Stimulated activated memory B cell treated with anti-CD40 and anti-IgM and Interleukin-4, amounts not matched to agents 10 μg/mL and 1 μg/mL and 100 μg/mL, for 72 hours (primary cell): ENCODE results near the gene HP.
"Not testable (repeated sequence)": the region's sequence is repeated elsewhere in the genome, so short reads cannot be mapped to it uniquely, and the experiment has no call there.

Source experiments
- ATAC-seq: fragments of 150-1000 bp; cut with Tn5 transposase; 2 replicates; pipeline ENCODE4 v1.10.0; 2021
- H3K27ac Mint-ChIP-seq: one replicate; pipeline ENCODE4 v1.8.0; 2022; ENCODE audit warnings: mild to moderate bottlenecking, mixed read lengths
- H3K27me3 Mint-ChIP-seq: one replicate; pipeline ENCODE4 v1.8.0; 2022; ENCODE audit warnings: mixed read lengths
- H3K36me3 Mint-ChIP-seq: one replicate; pipeline ENCODE4 v1.8.0; 2022; ENCODE audit warnings: mixed read lengths
- H3K4me1 Mint-ChIP-seq: one replicate; pipeline ENCODE4 v1.8.0; 2022; ENCODE audit warnings: mixed read lengths
- H3K4me3 Mint-ChIP-seq: one replicate; pipeline ENCODE4 v1.8.0; 2022; ENCODE audit warnings: mild to moderate bottlenecking, moderate library complexity, mixed read lengths
- H3K9me3 Mint-ChIP-seq: one replicate; pipeline ENCODE4 v1.8.0; 2022; ENCODE audit warnings: mixed read lengths

The HP gene, protein sequence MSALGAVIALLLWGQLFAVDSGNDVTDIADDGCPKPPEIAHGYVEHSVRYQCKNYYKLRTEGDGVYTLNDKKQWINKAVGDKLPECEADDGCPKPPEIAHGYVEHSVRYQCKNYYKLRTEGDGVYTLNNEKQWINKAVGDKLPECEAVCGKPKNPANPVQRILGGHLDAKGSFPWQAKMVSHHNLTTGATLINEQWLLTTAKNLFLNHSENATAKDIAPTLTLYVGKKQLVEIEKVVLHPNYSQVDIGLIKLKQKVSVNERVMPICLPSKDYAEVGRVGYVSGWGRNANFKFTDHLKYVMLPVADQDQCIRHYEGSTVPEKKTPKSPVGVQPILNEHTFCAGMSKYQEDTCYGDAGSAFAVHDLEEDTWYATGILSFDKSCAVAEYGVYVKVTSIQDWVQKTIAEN

DNA sequence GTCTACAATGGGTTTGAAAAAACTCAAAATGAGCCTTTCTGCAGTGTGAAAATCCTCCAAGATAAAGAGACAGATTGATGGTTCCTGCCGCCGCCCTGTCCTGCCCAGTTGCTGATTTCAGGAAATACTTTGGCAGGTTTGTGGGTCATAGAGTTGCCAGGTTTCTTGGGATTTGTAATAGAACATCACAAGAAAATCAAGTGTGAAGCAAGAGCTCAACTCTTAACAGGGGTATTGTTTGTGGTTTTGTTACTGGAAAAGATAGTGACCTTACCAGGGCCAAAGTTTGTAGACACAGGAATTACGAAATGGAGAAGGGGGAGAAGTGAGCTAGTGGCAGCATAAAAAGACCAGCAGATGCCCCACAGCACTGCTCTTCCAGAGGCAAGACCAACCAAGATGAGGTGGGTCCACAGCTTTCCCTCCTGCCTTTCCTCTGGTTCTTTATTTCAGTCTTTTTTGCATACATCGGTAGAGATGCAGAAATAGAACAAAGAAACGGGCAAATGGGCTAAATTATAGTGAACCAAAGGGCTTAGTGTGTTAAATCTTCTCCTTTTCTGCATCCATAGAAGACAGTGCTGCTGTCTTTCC is at the start of gene HP:
Gene HP, plus strand, starts transcription at position 252 of the 594 bp plus-strand sequence. Its CDS starts 148 bp downstream, at position 400.
- H3K36me3 Mint-ChIP-seq = peaks cover 20% of the 10 kb centered on the region
- not testable (repeated sequence) for H3K4me3 Mint-ChIP-seq, H3K9me3 Mint-ChIP-seq, H3K4me1 Mint-ChIP-seq, H3K27ac Mint-ChIP-seq, H3K27me3 Mint-ChIP-seq, ATAC-seq

DNA sequence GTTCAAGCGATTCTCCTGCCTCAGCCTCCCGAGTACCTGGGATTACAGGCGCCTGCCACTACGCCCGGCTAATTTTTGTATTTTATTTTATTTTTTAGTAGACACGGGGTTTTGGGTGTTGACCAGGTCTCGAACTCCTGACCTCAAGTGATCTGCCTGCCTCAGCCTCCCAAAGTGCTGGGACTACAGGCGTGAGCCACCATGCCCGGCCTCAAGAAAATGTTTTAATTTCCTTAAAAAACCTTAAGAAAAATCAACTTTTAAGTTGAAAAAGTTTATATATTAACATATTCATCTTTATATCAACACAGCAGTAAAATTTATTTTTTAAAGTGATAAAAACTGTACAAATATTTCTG is 46.3 kb upstream of the HP start:
- not testable (repeated sequence) for H3K36me3 Mint-ChIP-seq, H3K9me3 Mint-ChIP-seq, ATAC-seq, H3K27me3 Mint-ChIP-seq
- H3K27ac Mint-ChIP-seq = peak overlapping the region; percentile 97
- peak overlapping the region; percentile 97 for H3K4me3 Mint-ChIP-seq
- H3K4me1 Mint-ChIP-seq = peaks cover 24% of the 10 kb centered on the region

DNA sequence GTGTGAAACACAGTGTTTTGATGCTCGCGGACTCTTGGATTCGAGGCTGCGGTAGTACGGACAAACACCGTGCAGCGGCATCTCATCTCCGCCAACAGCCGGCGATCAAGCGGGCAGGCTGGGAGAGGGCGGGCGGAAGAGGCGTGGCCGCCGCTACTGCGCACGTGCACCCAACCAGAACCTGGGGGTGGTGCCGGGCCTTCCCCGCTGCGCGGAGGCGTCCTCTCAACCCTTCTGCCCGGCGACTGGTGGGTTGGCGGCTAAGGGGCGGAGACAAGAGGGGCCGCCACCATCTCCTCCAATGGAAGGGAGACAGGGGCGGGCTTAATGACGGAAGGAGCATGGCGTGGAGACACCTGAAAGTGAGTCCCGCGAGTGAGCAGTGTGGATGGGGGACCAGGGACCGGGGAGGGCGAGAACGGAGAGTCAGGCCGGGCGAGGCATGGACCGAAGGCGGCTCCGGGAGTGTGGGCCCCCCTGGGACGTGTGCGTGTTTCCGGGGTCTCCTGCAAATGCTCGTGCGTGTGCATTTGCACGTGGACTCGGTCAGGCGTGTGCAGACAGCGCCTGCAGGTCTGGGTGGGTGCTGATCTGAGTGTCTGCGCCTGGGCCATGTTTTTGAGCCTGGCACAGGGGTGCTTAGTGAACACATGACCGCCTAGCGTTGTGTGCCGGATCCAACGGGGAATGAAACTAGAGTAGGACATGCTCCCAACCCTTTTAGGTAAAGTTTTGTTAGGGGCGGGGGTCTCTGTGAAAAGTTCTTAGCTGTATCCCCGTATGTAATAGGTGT is 45.7 kb upstream of the HP start, which contains the start of gene DHODH:
Gene DHODH, plus strand, starts transcription at position 321 of the 793 bp plus-strand sequence. Its CDS starts 21 bp downstream, at position 342.
- Mint-ChIP-seq H3K36me3 (peaks cover 6% of the 10 kb centered on the region), H3K4me3 (peak within 1 kb of the TSS; percentile 97), H3K4me1 (peaks cover 29% of the 10 kb centered on the region), H3K9me3 (no peaks in the 10 kb centered on the region), H3K27ac (peak within 1 kb of the TSS; percentile 97), H3K27me3 (no peaks in the 10 kb centered on the region)
- peak; percentile 100 for ATAC-seq

DNA sequence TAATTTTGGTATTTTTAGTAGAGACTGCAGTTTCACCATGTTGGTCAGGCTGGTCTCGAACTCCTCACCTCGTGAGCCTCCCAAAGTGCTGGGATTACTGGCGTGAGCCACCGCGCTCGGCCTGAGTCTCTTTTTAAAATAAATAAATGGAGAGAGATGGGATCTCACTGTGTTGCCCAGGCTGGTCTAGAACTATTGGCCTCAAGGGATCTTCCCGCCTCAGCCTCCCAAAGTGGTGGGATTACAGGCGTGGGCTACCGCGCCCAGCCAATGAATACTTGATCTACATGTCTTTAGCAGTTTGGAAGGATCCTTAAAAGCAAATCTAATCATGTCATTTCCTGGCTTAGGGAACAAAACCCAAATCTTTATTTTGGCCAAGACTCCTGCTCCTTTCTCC is 44.5 kb upstream of the HP start:
- no peak for ATAC-seq
- peaks cover 33% of the 10 kb centered on the region for H3K4me1 Mint-ChIP-seq
- peaks cover 11% of the 10 kb centered on the region for H3K36me3 Mint-ChIP-seq
- peak overlapping the region; percentile 66 for H3K4me3 Mint-ChIP-seq
- no peaks in the 10 kb centered on the region for H3K9me3 Mint-ChIP-seq
- H3K27me3 Mint-ChIP-seq = no peaks in the 10 kb centered on the region
- peak overlapping the region; percentile 97 for H3K27ac Mint-ChIP-seq

DNA sequence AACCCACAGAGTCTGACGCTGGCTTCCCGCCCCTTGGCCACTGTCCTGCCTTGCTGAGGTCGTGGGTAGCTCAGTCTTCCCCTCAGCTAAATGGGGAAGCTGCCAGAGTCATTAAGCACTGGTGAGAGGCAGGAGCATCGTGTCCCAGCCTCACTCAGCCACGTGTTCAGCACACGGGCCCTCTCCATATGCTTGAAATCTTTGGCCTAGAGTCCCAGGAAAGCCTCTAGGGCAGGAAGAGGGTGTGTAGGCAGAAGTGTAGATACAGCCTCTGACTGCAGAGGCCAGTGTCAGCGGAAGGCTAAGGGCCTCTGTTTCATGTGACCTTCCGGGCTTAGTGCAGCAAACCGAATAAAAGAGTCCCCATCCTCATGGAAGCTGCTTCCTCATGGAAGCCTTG is 41.7 kb upstream of the HP start:
- ATAC-seq = no peak
- Mint-ChIP-seq H3K4me3 (no peak overlapping the region), H3K36me3 (peaks cover 29% of the 10 kb centered on the region), H3K9me3 (no peaks in the 10 kb centered on the region), H3K4me1 (peaks cover 40% of the 10 kb centered on the region), H3K27me3 (no peaks in the 10 kb centered on the region), H3K27ac (no peak overlapping the region)

DNA sequence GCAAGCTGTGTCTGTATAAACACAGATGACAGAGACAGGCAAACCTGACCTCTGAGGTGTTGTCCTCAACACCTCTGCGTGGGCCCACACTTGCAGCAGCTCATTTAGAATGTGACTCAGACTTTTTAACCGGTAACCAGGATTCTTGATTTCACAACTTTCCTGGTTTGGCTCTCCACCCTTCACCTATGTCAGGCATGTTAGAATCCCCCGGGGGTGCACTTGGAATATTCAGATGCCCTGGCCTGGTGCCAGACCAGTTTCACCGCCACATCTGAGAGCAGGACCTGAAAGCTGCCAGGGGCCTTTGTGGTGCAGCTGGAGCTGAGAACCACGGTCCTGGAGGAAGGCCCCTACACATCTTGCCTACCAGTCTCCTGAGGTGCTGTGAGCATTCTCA is 40.9 kb upstream of the HP start:
- Mint-ChIP-seq H3K4me3 (no peak overlapping the region), H3K4me1 (peaks cover 38% of the 10 kb centered on the region), H3K9me3 (no peaks in the 10 kb centered on the region), H3K27ac (peak overlapping the region; percentile 25), H3K27me3 (no peaks in the 10 kb centered on the region), H3K36me3 (peaks cover 35% of the 10 kb centered on the region)
- ATAC-seq = no peak

DNA sequence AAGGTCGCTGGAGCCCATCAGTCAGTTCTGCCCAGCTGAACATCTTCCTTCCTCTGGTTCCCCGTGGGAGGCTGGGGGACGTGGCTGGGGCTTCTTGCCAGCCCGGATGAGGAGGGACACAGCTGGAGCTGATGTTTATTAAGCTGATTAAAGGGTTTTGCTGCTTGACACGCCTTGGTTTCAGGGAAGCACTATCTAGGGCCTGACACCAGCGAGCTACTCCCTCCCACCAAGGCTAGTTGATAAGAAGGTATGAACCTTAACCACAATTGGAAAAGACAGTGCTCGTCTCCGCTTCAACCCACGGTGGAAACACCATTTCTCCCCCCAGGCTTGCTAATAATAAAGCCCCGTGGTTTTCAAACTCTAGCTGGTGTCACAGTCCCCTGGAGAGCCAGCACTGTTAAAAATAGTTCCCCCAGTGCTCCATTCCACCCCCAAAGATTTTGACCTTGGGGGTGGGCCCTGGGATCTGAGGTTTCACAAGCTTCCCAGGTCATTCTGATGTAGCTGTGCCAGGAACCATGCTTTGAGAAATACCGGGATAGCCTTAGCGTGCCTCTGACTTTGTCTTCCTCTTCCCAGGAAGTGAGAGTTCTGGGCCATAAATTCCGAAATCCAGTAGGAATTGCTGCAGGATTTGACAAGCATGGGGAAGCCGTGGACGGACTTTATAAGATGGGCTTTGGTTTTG is 40.3 kb upstream of the HP start:
- H3K27me3 Mint-ChIP-seq = no peaks in the 10 kb centered on the region
- H3K4me3 Mint-ChIP-seq = no peak overlapping the region
- peaks cover 39% of the 10 kb centered on the region for H3K36me3 Mint-ChIP-seq
- peak overlapping the region; percentile 25 for H3K27ac Mint-ChIP-seq
- peak; percentile 43 for ATAC-seq
- no peaks in the 10 kb centered on the region for H3K9me3 Mint-ChIP-seq
- H3K4me1 Mint-ChIP-seq = peaks cover 33% of the 10 kb centered on the region

DNA sequence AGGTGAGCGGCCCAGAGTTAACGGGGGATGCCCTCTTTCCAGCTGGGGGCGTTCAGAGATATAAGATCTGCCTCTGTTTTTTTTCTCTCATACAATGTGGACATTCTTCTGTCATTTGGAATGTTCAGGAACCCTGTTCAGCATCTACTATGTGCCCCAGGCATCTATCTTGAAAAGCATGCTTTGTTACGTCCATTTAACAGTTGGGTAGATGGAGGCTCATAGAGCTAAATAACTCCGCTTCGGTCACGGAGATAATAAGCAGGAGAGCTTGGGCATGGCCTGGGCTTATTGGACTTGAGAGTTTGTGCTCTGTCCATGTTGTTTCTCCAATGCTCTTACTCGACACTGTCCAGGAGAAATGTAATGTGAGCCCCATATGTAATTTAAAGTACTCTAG is 39.6 kb upstream of the HP start:
- H3K27ac Mint-ChIP-seq = no peak overlapping the region
- no peaks in the 10 kb centered on the region for H3K9me3 Mint-ChIP-seq
- H3K27me3 Mint-ChIP-seq = no peaks in the 10 kb centered on the region
- H3K4me1 Mint-ChIP-seq = peaks cover 32% of the 10 kb centered on the region
- H3K4me3 Mint-ChIP-seq = no peak overlapping the region
- peaks cover 39% of the 10 kb centered on the region for H3K36me3 Mint-ChIP-seq
- ATAC-seq = no peak

DNA sequence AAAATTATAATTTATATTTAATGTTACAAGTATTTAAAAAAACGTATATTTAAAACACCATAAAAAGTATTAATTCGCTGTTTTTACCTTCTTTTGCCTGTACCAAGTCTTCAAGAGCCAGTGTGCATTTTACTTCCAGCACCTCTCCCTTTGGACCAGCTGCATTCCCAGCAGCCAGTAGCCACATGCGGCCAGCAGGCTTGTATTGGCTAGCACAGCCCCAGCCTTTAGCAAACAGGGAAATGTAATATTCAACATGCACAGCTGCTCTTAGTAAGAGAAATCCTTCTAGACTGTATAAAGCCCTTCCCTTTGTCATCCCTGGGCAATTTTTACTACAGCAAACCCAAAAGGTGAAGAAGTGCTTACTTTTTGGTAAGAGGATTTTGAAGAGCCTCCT is 39.2 kb upstream of the HP start:
- Mint-ChIP-seq H3K27me3 (no peaks in the 10 kb centered on the region), H3K9me3 (no peaks in the 10 kb centered on the region), H3K4me1 (peaks cover 27% of the 10 kb centered on the region), H3K36me3 (peaks cover 37% of the 10 kb centered on the region), H3K27ac (no peak overlapping the region), H3K4me3 (no peak overlapping the region)
- no peak for ATAC-seq

DNA sequence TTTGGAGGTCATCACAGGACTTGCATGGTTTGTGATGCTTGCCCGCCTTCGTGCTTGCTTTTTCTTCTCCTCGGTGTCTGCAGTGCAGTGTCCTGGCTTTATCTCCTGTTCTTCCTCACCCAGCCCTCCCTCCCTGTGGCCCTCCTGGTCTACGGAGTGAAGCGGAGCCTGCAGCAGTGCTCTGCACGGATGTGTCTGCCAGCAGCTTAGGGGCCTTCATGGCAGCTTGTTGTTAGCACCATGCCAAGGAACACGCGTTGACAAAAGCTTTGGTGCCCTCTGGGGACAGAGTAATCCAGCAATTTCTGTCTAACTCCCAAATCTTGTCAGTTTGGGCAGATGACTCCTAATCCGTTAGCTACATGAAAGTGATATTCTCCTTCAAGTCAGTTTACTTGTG is 35.8 kb upstream of the HP start:
- no peaks in the 10 kb centered on the region for H3K27me3 Mint-ChIP-seq
- H3K4me1 Mint-ChIP-seq = peaks cover 12% of the 10 kb centered on the region
- no peak for ATAC-seq
- no peak overlapping the region for H3K27ac Mint-ChIP-seq
- H3K36me3 Mint-ChIP-seq = peaks cover 49% of the 10 kb centered on the region
- no peaks in the 10 kb centered on the region for H3K9me3 Mint-ChIP-seq
- no peak overlapping the region for H3K4me3 Mint-ChIP-seq

DNA sequence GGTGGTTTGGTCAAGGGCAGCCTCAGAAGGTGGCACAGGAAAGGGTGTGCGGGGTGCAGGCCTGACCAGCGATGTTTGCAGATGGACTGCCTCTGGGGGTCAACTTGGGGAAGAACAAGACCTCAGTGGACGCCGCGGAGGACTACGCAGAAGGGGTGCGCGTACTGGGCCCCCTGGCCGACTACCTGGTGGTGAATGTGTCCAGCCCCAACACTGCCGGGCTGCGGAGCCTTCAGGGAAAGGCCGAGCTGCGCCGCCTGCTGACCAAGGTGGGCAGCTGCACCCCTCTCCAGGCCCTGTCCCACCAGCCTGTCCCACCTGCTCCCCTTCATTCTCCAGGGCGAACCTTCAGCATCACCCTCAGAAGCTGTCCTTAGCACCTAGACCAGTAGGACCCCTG is 33.3 kb upstream of the HP start:
- peaks cover 6% of the 10 kb centered on the region for H3K4me1 Mint-ChIP-seq
- no peaks in the 10 kb centered on the region for H3K9me3 Mint-ChIP-seq
- H3K4me3 Mint-ChIP-seq = no peak overlapping the region
- no peak overlapping the region for H3K27ac Mint-ChIP-seq
- H3K36me3 Mint-ChIP-seq = peaks cover 59% of the 10 kb centered on the region
- no peaks in the 10 kb centered on the region for H3K27me3 Mint-ChIP-seq
- ATAC-seq = no peak

DNA sequence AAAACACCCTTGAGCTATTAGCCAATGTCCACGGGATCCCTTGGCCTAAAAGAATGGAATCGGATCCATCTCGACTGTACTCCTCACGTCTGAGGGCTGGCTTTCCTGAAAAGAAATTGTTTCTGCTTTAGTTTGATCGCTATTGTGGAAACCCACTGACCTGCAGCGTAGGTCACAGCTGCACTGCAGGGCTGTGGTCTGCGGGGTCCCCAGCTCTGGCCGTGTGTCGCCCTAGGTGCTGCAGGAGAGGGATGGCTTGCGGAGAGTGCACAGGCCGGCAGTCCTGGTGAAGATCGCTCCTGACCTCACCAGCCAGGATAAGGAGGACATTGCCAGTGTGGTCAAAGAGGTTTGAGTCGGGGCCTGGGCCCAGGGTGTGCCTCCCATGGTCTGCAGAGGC is 32.2 kb upstream of the HP start:
- Mint-ChIP-seq H3K9me3 (no peaks in the 10 kb centered on the region), H3K27me3 (no peaks in the 10 kb centered on the region), H3K4me3 (no peak overlapping the region), H3K36me3 (peaks cover 51% of the 10 kb centered on the region), H3K4me1 (no peaks in the 10 kb centered on the region), H3K27ac (no peak overlapping the region)
- no peak for ATAC-seq

DNA sequence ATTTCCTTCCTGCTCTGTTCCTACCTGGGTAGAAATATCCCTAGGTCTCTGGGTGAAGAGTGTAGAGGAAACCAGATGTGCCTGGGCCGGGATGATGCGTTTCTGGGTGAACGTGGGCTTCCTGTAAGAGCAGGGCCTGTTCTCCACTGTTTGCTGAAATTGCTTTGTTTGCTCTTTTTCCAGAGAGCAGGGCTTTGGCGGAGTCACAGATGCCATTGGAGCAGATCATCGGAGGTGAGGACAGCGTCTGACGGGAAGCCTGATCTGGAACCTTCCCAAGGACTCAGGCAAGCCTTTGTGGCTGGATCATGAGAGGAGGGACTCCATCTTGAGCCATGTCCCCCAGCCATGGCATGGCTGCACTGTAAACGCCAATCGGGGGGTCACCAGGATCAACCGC is 30.3 kb upstream of the HP start:
- Mint-ChIP-seq H3K4me1 (no peaks in the 10 kb centered on the region), H3K27me3 (no peaks in the 10 kb centered on the region), H3K36me3 (peaks cover 44% of the 10 kb centered on the region), H3K4me3 (no peak overlapping the region), H3K27ac (no peak overlapping the region), H3K9me3 (no peaks in the 10 kb centered on the region)
- no peak for ATAC-seq

DNA sequence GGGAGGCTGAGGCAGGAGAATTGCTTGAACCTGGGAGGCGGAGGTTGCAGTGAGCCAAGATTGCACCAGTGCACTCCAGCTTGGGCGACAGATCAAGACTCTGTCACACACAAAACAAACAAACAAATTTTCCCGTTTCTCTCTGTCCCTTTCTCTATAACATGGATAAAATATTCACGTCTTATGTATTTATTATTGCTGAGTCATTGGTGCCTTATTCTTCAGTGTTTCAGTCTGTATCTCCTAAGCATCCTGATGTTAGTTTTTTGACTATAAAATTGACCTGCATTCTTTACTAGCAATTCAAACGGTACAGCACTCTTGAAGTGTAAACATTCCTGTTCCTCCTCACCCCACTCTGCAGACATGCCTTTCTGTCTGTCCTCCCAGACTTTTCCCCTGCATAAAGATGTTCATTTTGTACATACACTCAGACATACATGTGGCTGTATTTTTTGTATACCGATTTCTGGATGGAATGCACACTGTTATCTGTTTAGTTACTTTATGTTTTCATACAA is 29.4 kb upstream of the HP start:
- Mint-ChIP-seq H3K9me3 (no peaks in the 10 kb centered on the region), H3K4me1 (no peaks in the 10 kb centered on the region), H3K27ac (no peak overlapping the region), H3K36me3 (peaks cover 50% of the 10 kb centered on the region), H3K4me3 (no peak overlapping the region), H3K27me3 (no peaks in the 10 kb centered on the region)
- ATAC-seq = no peak
